ENCODE data around the gene RGPD3.
"Not testable (repeated sequence)": the region's sequence is repeated elsewhere in the genome, so short reads cannot be mapped to it uniquely, and the experiment has no call there.

GRCh38 chr2:106504192-106504591, 36.0 kb upstream of the RGPD3 start:
- TF ChIP-seq EZH2 (IDR thresholded peaks at IDR 0.05; ENCODE audit: borderline replicate concordance, control insufficient read depth, low read depth, low read length); E2F8 (IDR thresholded peaks at IDR 0.05; ENCODE audit: low read depth, partially characterized antibody); ZZZ3 (IDR thresholded peaks at IDR 0.05; ENCODE audit: control insufficient read depth, insufficient read length, low read depth); HDGF (IDR thresholded peaks at IDR 0.05); GABPA (IDR thresholded peaks at IDR 0.05; ENCODE audit: low read depth); CTCF (IDR thresholded peaks at IDR 0.05 in 2 of 3, conservative IDR thresholded peaks at IDR 0.05 in 1 of 3; ENCODE audit: control insufficient read depth in 2 of 3, extremely low read depth in 1 of 3, insufficient read depth in 1 of 3, low read depth in 3 of 3, low read length in 3 of 3); SMC3 (IDR thresholded peaks at IDR 0.05; ENCODE audit: borderline replicate concordance, low read length); NFXL1 (IDR thresholded peaks at IDR 0.05; ENCODE audit: borderline replicate concordance); SUZ12 (IDR thresholded peaks at IDR 0.05; ENCODE audit: unreplicated experiment): not testable (repeated sequence)
